Uterus (tissue), 2 donors: Measurements from ENCODE around the gene TNRC18.

ENCODE experiments used
- POLR2A ChIP-seq, 2 donors: fragments of 450-650 bp; IDR thresholded peaks; one replicate each; pipeline ENCODE4 v1.6.1; 2016; ENCODE audit warnings: antibody characterized with exemption in 2 of 2, mild to moderate bottlenecking in 1 of 2, moderate library complexity in 1 of 2
- TF ChIP-seq, protein P1 (sequence below), 4 experiments: fragments of 200-600 bp in 2 of 4; fragments of 450-650 bp in 2 of 4; sonication (generic) in 2 of 4; IDR thresholded peaks; one replicate each; pipeline ENCODE4 v1.5.1; 2016 to 2019; ENCODE audit warnings: antibody characterized with exemption in 4 of 4, mild to moderate bottlenecking in 2 of 4, moderate library complexity in 1 of 4

DNA sequence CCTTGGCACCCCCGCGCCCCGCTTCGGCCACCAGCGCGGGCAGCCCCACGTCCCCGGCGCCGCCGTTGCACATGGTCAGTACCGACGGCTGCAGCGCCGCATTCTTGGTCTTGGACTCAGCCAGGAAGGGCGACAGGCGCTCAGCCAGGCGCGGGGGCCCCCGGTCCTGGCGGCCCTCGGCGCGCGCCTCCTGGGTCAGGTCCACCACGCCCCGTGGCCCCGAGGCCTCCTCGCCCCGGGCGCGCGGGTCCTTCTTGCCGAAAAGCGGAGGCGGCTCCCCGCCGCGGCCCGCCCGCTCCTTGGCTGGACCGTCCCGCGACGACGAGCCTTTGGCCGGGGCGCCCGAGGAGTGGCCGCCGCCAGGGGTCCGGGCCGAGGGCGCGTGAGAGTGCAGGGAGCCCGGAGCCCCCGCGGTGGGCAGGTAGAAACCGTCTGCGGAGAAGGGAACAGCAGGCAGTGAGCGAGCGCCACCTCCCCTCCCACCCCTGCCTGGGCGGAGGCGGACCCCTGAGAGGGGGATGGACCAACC lies 34.7 kb downstream of the TNRC18 start:
- TF ChIP-seq, protein P1, sequence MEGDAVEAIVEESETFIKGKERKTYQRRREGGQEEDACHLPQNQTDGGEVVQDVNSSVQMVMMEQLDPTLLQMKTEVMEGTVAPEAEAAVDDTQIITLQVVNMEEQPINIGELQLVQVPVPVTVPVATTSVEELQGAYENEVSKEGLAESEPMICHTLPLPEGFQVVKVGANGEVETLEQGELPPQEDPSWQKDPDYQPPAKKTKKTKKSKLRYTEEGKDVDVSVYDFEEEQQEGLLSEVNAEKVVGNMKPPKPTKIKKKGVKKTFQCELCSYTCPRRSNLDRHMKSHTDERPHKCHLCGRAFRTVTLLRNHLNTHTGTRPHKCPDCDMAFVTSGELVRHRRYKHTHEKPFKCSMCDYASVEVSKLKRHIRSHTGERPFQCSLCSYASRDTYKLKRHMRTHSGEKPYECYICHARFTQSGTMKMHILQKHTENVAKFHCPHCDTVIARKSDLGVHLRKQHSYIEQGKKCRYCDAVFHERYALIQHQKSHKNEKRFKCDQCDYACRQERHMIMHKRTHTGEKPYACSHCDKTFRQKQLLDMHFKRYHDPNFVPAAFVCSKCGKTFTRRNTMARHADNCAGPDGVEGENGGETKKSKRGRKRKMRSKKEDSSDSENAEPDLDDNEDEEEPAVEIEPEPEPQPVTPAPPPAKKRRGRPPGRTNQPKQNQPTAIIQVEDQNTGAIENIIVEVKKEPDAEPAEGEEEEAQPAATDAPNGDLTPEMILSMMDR (IDR thresholded peaks at IDR 0.05), result no peak
- no peak for TF ChIP-seq POLR2A (IDR thresholded peaks at IDR 0.05)
